Sciatic nerve (tissue), 2 donors: ENCODE results near the gene SLC25A23. TPM values are rescaled to one million over a fixed set of nuclear protein-coding genes. Genes with fewer than 3 reads are reported as not detected.
A peak's percentile ranks its signal among the peaks of the same experiment; 100 is the strongest.
"Not testable (repeated sequence)": the region's sequence is repeated elsewhere in the genome, so short reads cannot be mapped to it uniquely, and the experiment has no call there.

Source experiments
- ATAC-seq: fragments of 200-7000 bp; cut with Tn5 transposase; one replicate; pipeline ENCODE4 v1.9.1; 2020; ENCODE audit warnings: mild to moderate bottlenecking, moderate library complexity
- DNase-seq: peaks from one replicate; pipeline ENCODE4 v3.0.0-alpha.2; 2020; ENCODE audit warnings: low spot score
- intact Hi-C: fragments of 100-400 bp; cut with DNase I; formaldehyde crosslinking; loops from one replicate; pipeline ENCODE4 v1.14.2; 2022
- total RNA-seq: library from RNA; stranded (reverse); fragmentation: NEBNext Ultra II Directional; extraction: Animal tissue kit (Norgen Biotek cat#: 25700); gene quantifications from one replicate; pipeline ENCODE4 v1.2.1, GENCODE V29; 2021
- donor health status: DM: no; HTN: no; CAD: no.
- donor health status: DM: no; HTN: no; CAD: no.

Gene SLC25A23
- total RNA-seq, 1 donor from 2014 or later, result 61.9 TPM

GRCh38 chr19:6414793-6415590 is 44.6 kb downstream of the SLC25A23 start:
- peak; percentile 61 for DNase-seq
- ATAC-seq, result no peak
- intact Hi-C loops, result no loop called here

- ATAC-seq (peak; percentile 29), DNase-seq (peak; percentile 61)
- intact Hi-C loops, result no loop called here
These were observed 45.6 kb downstream of the SLC25A23 start for GRCh38 chr19:6413721-6414643.

GRCh38 chr19:6413291-6413690 is 46.3 kb downstream of the SLC25A23 start:
- ATAC-seq (no peak), DNase-seq (no peak)
- intact Hi-C loops, result no loop called here

- DNase-seq (no peak), ATAC-seq (peak; percentile 76)
- intact Hi-C loops, result no loop called here
These were observed 47.0 kb downstream of the SLC25A23 start for GRCh38 chr19:6412447-6413091.

GRCh38 chr19:6412061-6412446 is 47.5 kb downstream of the SLC25A23 start:
- ATAC-seq (peak; percentile 11), DNase-seq (no peak)
- intact Hi-C loops, result no loop called here

GRCh38 chr19:6409346-6409745 is 50.2 kb downstream of the SLC25A23 start:
- DNase-seq (no peak), ATAC-seq (no peak)
- intact Hi-C loops, result no loop called here

GRCh38 chr19:6406401-6406800 is 53.2 kb downstream of the SLC25A23 start:
- intact Hi-C loops, result no loop called here
- DNase-seq, result no peak
- no peak for ATAC-seq

GRCh38 chr19:6402837-6403608 is 56.6 kb downstream of the SLC25A23 start:
- DNase-seq (peak; percentile 78), ATAC-seq (peak; percentile 90)
- intact Hi-C loops, result loop anchor here (5.0 kb wide), 1 partner anchor 1301 kb away; no protein-coding TSS in a partner anchor

- ATAC-seq (no peak), DNase-seq (no peak)
- intact Hi-C loops, result loop anchor here (5.0 kb wide), 1 partner anchor 1300 kb away; no protein-coding TSS in a partner anchor
These were observed 57.5 kb downstream of the SLC25A23 start for GRCh38 chr19:6402058-6402457.

- intact Hi-C loops, result loop anchor here (5.0 kb wide), 1 partner anchor 1298 kb away; no protein-coding TSS in a partner anchor
- not testable (repeated sequence) for ATAC-seq, DNase-seq
These were observed 59.3 kb downstream of the SLC25A23 start for GRCh38 chr19:6400062-6400944.

GRCh38 chr19:6396305-6396704 is 63.3 kb downstream of the SLC25A23 start:
- intact Hi-C loops, result no loop called here
- DNase-seq, result no peak
- ATAC-seq, result no peak

- ATAC-seq (no peak), DNase-seq (no peak)
- intact Hi-C loops, result no loop called here
These were observed 64.8 kb downstream of the SLC25A23 start for GRCh38 chr19:6394831-6395230.

- DNase-seq (no peak), ATAC-seq (no peak)
- intact Hi-C loops, result no loop called here
These were observed 65.6 kb downstream of the SLC25A23 start for GRCh38 chr19:6393983-6394412.

- intact Hi-C loops, result no loop called here
- DNase-seq (peak; percentile 99), ATAC-seq (peak; percentile 98)
These were observed 66.3 kb downstream of the SLC25A23 start, which contains the start of gene GTF2F1 for GRCh38 chr19:6393074-6393982. GTF2F1 (minus strand) TSS chr19:6393164; CDS start chr19:6392995, 169 bp downstream.

GRCh38 chr19:6392221-6393073 is 67.1 kb downstream of the SLC25A23 start:
- intact Hi-C loops, result no loop called here
- no peak for DNase-seq
- ATAC-seq, result no peak
